A549 (cell line): ENCODE results near the gene GNG4. TPM values are rescaled to one million over a fixed set of nuclear protein-coding genes. Genes with fewer than 3 reads are reported as not detected.

Experiments used
- ATAC-seq, 2 experiments: fragments of 200-7000 bp in 1 of 2; fragments of >200 bp in 1 of 2; cut with Nextera tagmentation in 1 of 2; cut with Tn5 transposase in 1 of 2; 3 replicates each; pipeline versions ENCODE4 v1.8.0 to v1.9.1; 2018 to 2020; ENCODE audit warnings: mild to moderate bottlenecking in 1 of 2, moderate library complexity in 1 of 2
- CTCF ChIA-PET: fragments of 300-600 bp; sonication (Branson Sonifier 250); formaldehyde crosslinking; extraction: SDS; loops from one replicate; lab custom pipeline; 2021; ENCODE audit warnings: antibody characterized with exemption, inconsistent platforms; lab: Yijun Ruan, JAX
- POLR2A ChIA-PET: fragments of 350-600 bp; formaldehyde crosslinking; extraction: SDS; loops from one replicate; lab custom pipeline; 2021; ENCODE audit warnings: antibody characterized with exemption, inconsistent platforms; lab: Yijun Ruan, JAX
- DNase-seq, 2 experiments: peaks; one replicate each; pipeline versions ENCODE4 v3.0.0 to v3.0.0-alpha.2; 2011 to 2016; ENCODE audit warnings: low read depth in 1 of 2, low spot score in 1 of 2
- FAIRE-seq: peaks from 2 replicates; lab custom pipeline; 2011; peaks lifted over from hg19 to GRCh38; lab: Jason Lieb, UNC
- H3K27ac ChIP-seq, 2 experiments: fragments of >200 bp; sonication (Bioruptor Twin); formaldehyde crosslinking; 3 replicates each; pipeline ENCODE4 v1.5.1; 2016 to 2017
- H3K4me1 ChIP-seq: fragments of >200 bp; sonication (Bioruptor Twin); formaldehyde crosslinking; 3 replicates; pipeline ENCODE4 v1.6.1; 2016
- H3K4me2 ChIP-seq: fragments of >200 bp; sonication (Bioruptor Twin); formaldehyde crosslinking; 3 replicates; pipeline ENCODE4 v1.6.1; 2016
- H3K4me3 ChIP-seq: fragments of >200 bp; sonication (Bioruptor Twin); formaldehyde crosslinking; 3 replicates; pipeline ENCODE4 v1.5.1; 2016
- H3K9me3 ChIP-seq: fragments of >200 bp; sonication (Bioruptor Twin); formaldehyde crosslinking; 3 replicates; pipeline ENCODE4 v1.6.1; 2016
- BCL3 ChIP-seq: fragments of >200 bp; sonication (Bioruptor Twin); formaldehyde crosslinking; IDR thresholded peaks from 3 replicates; pipeline ENCODE4 v1.6.1; 2016
- BHLHE40 ChIP-seq: IDR thresholded peaks from 2 replicates; pipeline ENCODE4 v1.6.1; 2012; ENCODE audit warnings: low read depth, low read length, inconsistent platforms
- CHD4 ChIP-seq: fragments of 200-600 bp; sonication (generic); IDR thresholded peaks from 2 replicates; pipeline ENCODE4 v1.6.1; 2016; ENCODE audit warnings: antibody characterized with exemption, mild to moderate bottlenecking, borderline replicate concordance
- CTCF ChIP-seq: fragments of >200 bp; sonication (Bioruptor Twin); formaldehyde crosslinking; IDR thresholded peaks from 3 replicates; pipeline ENCODE4 v1.5.1; 2016
- EP300 ChIP-seq, 2 experiments: fragments of >200 bp; sonication (Bioruptor Twin); formaldehyde crosslinking; IDR thresholded peaks; 2 replicates in 1 of 2; 3 replicates in 1 of 2; pipeline ENCODE4 v1.6.1; 2016 to 2017
- FOSB ChIP-seq: fragments of 250-450 bp; sonication (Bioruptor Pico); IDR thresholded peaks from 2 replicates; pipeline ENCODE4 v1.5.0; 2020; ENCODE audit warnings: mild to moderate bottlenecking, moderate library complexity
- JUNB ChIP-seq: fragments of >200 bp; sonication (Bioruptor Twin); formaldehyde crosslinking; IDR thresholded peaks from 2 replicates; pipeline ENCODE4 v1.6.1; 2016
- KDM1A ChIP-seq: fragments of 200-600 bp; sonication (generic); IDR thresholded peaks from 2 replicates; pipeline ENCODE4 v1.6.1; 2016; ENCODE audit warnings: low read depth, mild to moderate bottlenecking
- PBX3 ChIP-seq: IDR thresholded peaks from 2 replicates; pipeline ENCODE4 v1.6.1; 2012
- RAD21 ChIP-seq, 2 experiments: fragments of >200 bp in 1 of 2; sonication (Bioruptor Twin) in 1 of 2; formaldehyde crosslinking in 1 of 2; IDR thresholded peaks in 1 of 2; conservative IDR thresholded peaks in 1 of 2; 2 replicates in 1 of 2; 3 replicates in 1 of 2; pipeline ENCODE4 v1.6.1; 2012 to 2018; ENCODE audit warnings: inconsistent platforms in 1 of 2
- REST ChIP-seq: fragments of 200-600 bp; sonication (generic); IDR thresholded peaks from 2 replicates; pipeline ENCODE4 v1.6.1; 2016; ENCODE audit warnings: antibody characterized with exemption, mild to moderate bottlenecking, moderate library complexity
- USF2 ChIP-seq: fragments of 450-650 bp; IDR thresholded peaks from 2 replicates; pipeline ENCODE4 v1.6.1; 2014; ENCODE audit warnings: antibody characterized with exemption
- WGBS: methylation state at CpG from one replicate; pipeline ENCODE4 v1.1.6; 2017; ENCODE audit errors: missing lambda C conversion rate; 5-methylcytosine and 5-hydroxymethylcytosine counted together
- polyA plus RNA-seq, 4 experiments: library from polyadenylated mRNA; depleted of rRNA in 3 of 4; stranded (reverse); fragments of >200 nt; fragmentation: RNase III in 1 of 4; extraction: RNeasy Plus Mini Kit Qiagen cat#74134 plus additional on column Dnase treatment in 1 of 4; gene quantifications; 2 replicates in 3 of 4; 3 replicates in 1 of 4; pipeline ENCODE4 v1.2.3, GENCODE V29; 2011 to 2017

The GNG4 gene
- polyA plus RNA-seq, 2 of the 4 experiments (the other 2 are of a cell fraction), result 10.5 to 16.3 TPM

GRCh38 chr1:235516862-235517446 lies 132.6 kb downstream of the GNG4 start:
- WGBS, result 74% methylated on average over 6 of the region's 6 CpGs
- CTCF ChIA-PET, result interaction anchor here (1.2 to 4.4 kb wide), 3 partner anchors 13 to 455 kb away, joined by 5 to 59 read pairs (median 17); partner anchors contain the start of gene B3GALNT2

More at GRCh38 chr1:235516862-235517446, 132.6 kb downstream of the GNG4 start:
- ATAC-seq (no peak), DNase-seq (no peak), FAIRE-seq (no peak)
- no peaks in the 10 kb centered on the region for H3K4me1 ChIP-seq
- no peak overlapping the region for H3K4me3 ChIP-seq
- H3K4me2 ChIP-seq, result no peak overlapping the region
- H3K9me3 ChIP-seq, result no peaks in the 10 kb centered on the region
- POLR2A ChIA-PET, result no interaction called here
- TF ChIP-seq USF2 (no peak), FOSB (CRISPR knock-in tag) (no peak), KDM1A (no peak), JUNB (no peak), RAD21 (conservative IDR thresholded peaks at IDR 0.05 in 1 of 2, IDR thresholded peaks at IDR 0.05 in 1 of 2) (no peak), BHLHE40 (no peak), CTCF (no peak), PBX3 (no peak), CHD4 (no peak), BCL3 (no peak), REST (no peak), EP300 (IDR thresholded peaks at IDR 0.05) (no peak)
- no peak overlapping the region for H3K27ac ChIP-seq
